CMK (cell line): ENCODE results near the gene SBF2.

ENCODE experiments used
- DNase-seq: peaks from one replicate; pipeline ENCODE4 v3.0.0-alpha.2; 2010; ENCODE audit warnings: low read depth

SBF2 gene

DNA sequence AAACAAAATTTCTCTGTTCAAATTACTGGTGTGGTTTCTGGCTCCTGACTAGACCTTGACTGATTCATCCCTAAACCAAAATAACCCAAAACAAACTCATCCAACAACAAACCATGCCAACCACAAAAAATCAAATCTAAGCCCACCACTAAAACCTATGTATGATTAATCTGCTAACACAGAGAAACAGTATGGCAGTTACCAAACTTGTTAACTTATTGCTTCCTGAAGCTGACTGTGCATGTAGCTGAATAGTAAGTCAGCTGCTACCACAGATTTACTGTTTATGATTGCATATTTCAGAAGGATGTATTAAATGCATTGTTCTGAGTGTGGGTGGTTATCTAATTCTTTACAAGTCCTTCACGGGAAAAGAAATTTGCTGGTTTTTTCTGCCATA is 399.0 kb downstream of the SBF2 start:
- no peak for DNase-seq

DNA sequence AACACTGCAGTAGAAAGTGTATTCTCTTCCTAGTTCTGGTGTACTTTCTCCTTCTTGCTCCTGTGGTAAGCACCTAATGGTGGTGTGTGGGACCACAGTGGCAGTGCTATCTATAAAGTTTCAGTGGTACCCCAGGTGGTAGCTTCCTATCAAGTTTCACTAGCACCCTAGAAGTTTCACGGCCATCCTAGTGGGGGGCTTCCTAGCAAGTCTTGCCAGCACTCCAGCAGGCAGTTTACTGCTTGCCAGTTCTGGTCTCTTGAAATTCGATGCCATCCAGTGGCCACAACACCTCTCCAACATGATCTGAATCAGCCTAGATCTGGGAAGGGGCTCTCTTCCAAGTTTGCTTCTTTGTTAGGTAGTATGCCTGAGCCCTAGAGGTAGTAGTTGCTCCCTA is 400.5 kb downstream of the SBF2 start:
- no peak for DNase-seq

GRCh38 chr11:9888938-9889337 is 405.1 kb downstream of the SBF2 start:
- DNase-seq: no peak

DNA sequence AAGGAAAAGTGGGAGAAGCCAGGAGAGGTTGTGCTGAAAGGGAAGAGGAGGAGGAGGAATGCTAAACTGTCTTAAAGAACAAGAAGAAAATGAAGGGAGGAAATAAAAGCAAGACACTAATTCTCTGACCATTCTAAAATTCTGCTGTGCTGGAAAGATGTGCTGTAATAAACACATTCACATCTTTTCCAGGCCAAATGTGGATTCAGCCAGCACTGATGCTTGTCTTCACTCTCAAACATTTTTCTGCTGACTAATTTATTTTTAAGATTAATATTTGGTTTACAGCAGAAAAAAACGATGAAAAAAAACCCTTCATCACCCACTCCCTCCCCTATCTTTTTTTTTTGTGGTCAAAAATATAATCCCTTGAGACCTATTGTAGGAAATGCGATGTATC is 406.5 kb downstream of the SBF2 start:
- DNase-seq: no peak

DNA sequence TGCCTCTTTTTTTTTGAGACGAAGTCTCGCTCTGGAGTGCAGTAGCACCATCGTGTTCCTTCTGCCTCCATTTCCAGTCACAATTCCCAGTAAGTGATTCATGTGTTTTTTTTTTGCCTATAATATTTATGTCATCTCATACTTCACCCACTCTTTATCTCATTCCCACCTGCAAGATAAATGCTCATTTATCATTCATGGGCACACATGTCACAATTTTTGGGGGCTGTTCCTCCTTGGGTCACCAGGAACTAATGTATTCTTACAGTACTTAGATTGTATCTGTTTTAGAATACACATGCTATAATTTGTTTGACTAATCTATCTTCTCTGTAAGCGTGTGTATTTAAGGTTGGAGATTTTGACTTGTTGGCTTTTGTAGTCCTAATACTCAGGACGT is 407.4 kb downstream of the SBF2 start:
- no peak for DNase-seq

- DNase-seq: no peak
These were observed 409.4 kb downstream of the SBF2 start for GRCh38 chr11:9884601-9885000.

DNA sequence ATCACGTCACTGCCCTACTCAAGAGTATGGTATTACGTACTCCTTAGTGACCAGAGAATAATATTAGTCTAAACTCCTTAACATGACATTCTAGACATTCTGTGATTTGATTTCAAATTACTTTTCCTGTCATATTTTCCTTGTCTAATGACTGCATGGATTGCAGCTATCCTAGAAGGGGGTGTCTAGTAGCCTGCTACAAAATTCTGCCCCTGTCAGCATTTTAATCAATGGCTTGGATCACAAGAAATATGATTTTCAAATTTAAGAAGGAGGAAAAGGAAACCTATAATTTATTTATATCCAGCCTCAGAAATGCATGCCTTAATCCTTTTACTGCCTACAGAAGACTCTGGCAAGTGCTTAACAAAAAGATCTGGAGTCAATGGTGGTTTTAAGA is 413.4 kb downstream of the SBF2 start:
- DNase-seq: no peak

- no peak for DNase-seq
These were observed 415.1 kb downstream of the SBF2 start for GRCh38 chr11:9878936-9879335.

DNA sequence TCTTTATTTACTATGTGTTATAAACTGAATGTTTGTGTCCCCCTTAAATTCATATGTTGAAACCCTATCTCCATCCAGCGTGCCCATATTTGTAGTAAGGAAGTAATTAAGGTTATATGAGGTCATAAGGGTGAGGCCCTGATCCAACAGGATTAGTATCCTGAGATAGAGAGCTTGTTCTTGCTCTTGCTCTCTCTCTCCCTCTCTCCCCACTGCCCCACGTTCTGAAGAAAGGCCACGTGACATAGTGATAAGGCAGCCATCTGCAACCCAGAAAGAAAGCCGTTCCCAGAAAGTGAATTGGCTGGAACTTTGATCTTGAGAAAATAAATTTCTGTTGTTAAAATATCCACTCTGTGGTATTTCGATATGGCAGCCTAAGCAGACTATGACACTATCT is 417.7 kb downstream of the SBF2 start:
- DNase-seq: no peak

DNA sequence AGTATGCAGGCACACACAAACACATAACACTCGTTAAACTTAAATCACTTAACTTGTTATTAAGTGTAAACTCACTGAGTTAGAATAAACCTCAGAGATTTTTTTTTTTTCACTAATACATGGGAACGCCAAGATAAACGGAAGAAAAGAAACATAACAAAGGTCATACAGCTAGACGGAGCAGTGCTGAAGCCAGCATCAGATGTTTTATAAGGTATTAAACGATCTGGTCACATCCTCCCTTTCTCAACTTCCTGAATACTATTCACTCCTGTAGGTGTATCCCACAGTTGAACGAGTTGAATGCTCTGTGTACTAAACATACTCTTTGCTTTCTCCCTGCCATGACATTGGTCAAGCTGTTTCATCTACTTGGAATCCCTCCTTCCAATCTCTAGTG is 418.2 kb downstream of the SBF2 start:
- no peak for DNase-seq

GRCh38 chr11:9875399-9875798 is 418.6 kb downstream of the SBF2 start:
- DNase-seq: no peak

- DNase-seq: no peak
These were observed 419.6 kb downstream of the SBF2 start for GRCh38 chr11:9874466-9874865.

DNA sequence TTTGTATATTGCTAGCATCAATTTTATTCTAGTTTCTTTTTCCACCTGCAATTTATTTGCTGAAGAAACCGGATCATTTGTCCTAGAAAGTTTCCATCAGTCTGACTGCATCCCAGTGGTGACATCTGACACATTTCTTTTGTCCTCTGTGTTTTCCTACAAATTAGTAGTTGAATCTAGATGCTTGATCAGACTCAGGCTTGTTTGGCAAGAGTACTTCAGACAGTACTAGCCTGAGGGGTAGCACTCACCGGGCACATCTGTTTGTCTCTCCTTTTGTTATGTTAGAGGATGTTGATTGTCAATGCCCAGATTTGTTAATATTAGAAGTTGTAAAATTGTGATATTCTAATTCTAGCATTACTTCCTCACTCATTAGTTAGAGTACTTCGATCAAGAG is 425.4 kb downstream of the SBF2 start:
- DNase-seq: no peak

DNA sequence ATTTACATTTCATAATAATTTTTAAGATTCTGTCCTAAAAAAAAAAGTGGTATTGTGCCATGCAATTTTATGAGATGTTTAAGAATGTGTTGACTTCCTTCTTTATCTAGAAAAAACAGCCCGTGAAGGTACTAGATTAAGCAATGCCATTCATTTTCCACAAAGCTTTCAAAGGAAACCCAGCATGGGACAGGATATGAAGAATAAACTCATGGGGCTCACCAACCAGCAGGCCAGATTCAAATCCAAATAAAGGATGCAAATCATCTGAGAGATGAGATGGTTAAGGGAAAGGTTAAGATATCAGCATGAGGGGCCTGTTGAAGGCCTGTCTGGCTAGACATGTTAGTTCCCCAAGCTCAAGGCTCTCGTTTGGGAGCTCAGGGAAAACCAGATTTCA is 431.0 kb downstream of the SBF2 start:
- no peak for DNase-seq

DNA sequence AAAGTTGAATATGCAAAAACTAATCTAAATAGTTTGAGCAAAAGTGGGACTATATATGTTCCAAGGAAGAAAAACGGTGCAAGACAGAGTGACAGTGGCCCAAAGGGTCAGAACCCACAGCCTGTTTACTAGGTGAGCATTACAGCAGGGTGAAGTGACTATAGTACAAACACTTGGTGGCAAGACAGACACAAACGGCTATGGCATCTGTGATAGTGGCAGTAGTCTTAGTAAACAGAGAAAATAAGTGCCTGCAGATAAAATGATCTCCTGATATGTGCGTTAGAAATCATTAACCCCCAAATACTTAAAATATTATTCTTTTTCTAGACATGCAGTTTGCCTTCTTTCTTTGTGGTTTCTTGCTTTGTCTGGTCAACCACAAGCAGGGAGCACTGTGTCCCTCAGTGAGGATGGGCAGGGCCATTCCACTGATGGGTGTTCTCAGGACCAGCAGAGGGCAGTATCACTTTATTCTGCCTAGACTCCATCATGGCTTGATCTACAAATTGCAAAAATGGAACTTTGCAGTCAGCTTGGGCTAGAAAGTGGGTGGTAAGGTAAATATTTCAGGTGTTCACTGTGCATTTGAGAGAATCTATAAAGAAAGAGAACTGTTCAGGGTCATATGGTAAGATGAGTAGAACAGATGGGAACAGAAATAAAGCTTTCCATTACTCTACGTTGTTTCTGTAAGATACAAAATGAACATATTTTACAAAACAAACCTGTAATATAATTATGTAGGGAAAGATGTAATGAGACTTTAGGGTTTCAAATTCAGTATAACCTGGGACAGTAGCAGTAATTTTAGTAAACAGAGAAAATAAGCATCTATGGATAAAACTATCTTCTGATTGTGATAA is 431.9 kb downstream of the SBF2 start:
- peak; percentile 55 for DNase-seq

GRCh38 chr11:9859554-9860305 is 434.3 kb downstream of the SBF2 start:
- no peak for DNase-seq

DNA sequence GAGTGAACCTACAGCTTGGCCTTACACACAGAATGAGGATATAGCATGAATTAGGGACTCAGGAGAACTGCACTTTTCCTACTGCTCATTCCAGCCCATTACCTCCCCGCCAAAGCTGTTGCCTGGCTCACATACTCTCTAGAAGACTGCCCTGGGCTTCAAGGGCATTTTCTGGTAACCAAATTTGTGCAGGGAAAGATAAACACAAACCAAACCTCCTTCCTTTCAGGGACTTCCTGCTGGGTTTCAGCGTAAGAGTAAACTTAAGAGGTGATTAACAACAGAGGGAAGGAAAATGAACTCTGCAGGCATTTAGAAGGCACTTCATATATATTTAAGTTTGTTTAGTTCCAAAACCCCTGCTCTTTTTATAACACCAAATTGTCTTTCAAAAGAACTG is 435.2 kb downstream of the SBF2 start:
- no peak for DNase-seq

DNA sequence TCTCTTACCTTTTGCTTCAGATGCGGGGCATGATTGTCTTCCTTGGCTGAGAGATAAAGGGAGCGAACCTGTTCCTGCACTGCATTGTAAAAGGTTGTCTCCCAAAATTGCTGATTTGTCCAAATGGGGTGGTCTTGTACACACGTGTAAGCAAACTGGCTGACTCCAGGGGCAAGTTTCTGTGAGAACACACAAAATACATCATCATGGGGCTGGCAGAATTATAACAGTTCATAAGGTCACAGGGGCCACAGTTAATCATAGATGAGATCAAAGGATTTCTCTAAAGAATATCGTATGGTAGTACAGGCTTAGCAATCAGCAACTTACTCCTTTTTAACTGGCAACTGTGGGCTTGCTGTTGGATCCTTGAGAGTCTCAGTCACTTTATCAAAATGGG is 435.8 kb downstream of the SBF2 start:
- DNase-seq: no peak

- no peak for DNase-seq
These were observed 438.3 kb downstream of the SBF2 start for GRCh38 chr11:9855579-9856287.

DNA sequence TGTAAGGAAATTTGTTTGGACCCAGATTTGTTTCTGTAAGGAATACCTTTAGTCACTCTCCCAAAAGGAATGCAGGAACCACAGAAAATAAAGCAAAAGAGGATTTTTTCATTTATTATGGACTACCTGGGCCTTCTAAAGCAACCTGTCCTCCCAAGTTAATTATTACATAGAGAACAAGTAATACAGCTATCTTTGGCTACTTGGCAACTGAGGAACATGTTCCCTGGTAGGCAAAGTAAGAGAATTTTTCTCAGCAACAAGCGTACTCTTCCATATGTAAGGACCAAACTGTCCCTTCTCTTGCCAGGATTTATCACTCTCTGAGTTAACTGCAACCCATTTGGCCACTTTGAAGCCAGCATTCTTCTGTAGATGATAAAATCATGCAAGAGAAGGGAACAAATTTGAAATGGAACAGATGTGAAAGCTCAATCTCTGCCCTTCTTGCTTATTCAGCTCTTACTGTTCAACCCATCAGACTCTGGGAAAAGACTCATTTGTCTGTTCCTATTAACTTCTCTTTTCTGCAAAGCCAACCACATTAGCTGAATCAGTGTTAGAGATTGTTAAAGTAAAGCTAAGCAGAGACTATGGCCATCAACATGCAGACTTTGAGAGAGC is 440.0 kb downstream of the SBF2 start:
- DNase-seq: no peak

- DNase-seq: no peak
These were observed 441.6 kb downstream of the SBF2 start for GRCh38 chr11:9852465-9852864.

DNA sequence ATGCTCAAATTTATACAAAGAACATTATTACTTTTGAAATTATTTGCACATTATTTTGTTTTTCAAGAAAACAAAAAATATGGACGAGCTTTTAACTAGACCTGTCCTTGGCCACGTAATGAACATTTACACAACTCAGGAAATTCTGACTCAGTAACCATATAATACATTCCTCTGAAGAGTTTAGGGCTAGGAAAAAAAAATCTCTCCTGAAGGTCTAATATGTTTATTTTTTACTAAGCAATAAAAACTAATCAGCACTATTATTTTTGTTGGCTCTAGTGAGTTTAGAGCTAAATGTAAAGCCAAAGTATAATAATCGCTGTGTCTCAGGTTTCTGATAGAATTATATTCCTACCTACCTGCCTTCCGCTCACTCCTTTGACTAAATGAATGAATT is 442.7 kb downstream of the SBF2 start:
- no peak for DNase-seq
